ENCODE data around the gene TACSTD2.

The TACSTD2 gene

GRCh38 chr1:58581641-58582040, 4.6 kb upstream of the TACSTD2 start:
- H3K27me3 ChIP-seq (ENCODE audit: control insufficient read depth in 1 of 2, insufficient read depth in 2 of 2, low read length in 2 of 2) = peaks cover 1 to 15% of the 10 kb centered on the region in 2 donors
- no peak overlapping the region for H3K9ac ChIP-seq (ENCODE audit: low read depth in 1 of 2, low read length in 2 of 2)
- no peaks in the 10 kb centered on the region for H3K36me3 ChIP-seq (ENCODE audit: control insufficient read depth in 1 of 2, insufficient read depth in 2 of 2, low read length in 2 of 2)
- H3K4me3 ChIP-seq (ENCODE audit: low read depth in 1 of 2, low read length in 2 of 2) = no peak overlapping the region
- no peak overlapping the region for H3K27ac ChIP-seq (ENCODE audit: low read depth, low read length)
- H3K9me3 ChIP-seq (ENCODE audit: control insufficient read depth in 1 of 2, low read length in 2 of 2) = no peaks in the 10 kb centered on the region
- peaks cover 0 to 19% of the 10 kb centered on the region in 2 donors for H3K4me1 ChIP-seq (ENCODE audit: control insufficient read depth in 1 of 2, insufficient read depth in 2 of 2, low read length in 2 of 2)

- Histone ChIP-seq H3K4me1 (ENCODE audit: control insufficient read depth in 1 of 2, insufficient read depth in 2 of 2, low read length in 2 of 2) (peaks cover 0 to 25% of the 10 kb centered on the region in 2 donors), H3K9ac (ENCODE audit: low read depth in 1 of 2, low read length in 2 of 2) (no peak overlapping the region)
Observed at GRCh38 chr1:58580186-58580585, 3.1 kb upstream of the TACSTD2 start.

GRCh38 chr1:58577654-58578030, 590 bp upstream of the TACSTD2 start:
- Histone ChIP-seq H3K27ac (ENCODE audit: low read depth, low read length) (no peak overlapping the region), H3K9ac (ENCODE audit: low read depth in 1 of 2, low read length in 2 of 2) (peak overlapping the region in 1 of 2 donors; percentile 25), H3K27me3 (ENCODE audit: control insufficient read depth in 1 of 2, insufficient read depth in 2 of 2, low read length in 2 of 2) (peaks cover 15 to 20% of the 10 kb centered on the region in 2 donors)

More at GRCh38 chr1:58580186-58580585, 3.1 kb upstream of the TACSTD2 start:
- Histone ChIP-seq H3K27ac (ENCODE audit: low read depth, low read length) (no peak overlapping the region), H3K4me3 (ENCODE audit: low read depth in 1 of 2, low read length in 2 of 2) (no peak overlapping the region), H3K36me3 (ENCODE audit: control insufficient read depth in 1 of 2, insufficient read depth in 2 of 2, low read length in 2 of 2) (no peaks in the 10 kb centered on the region), H3K27me3 (ENCODE audit: control insufficient read depth in 1 of 2, insufficient read depth in 2 of 2, low read length in 2 of 2) (peaks cover 15 to 20% of the 10 kb centered on the region in 2 donors), H3K9me3 (ENCODE audit: control insufficient read depth in 1 of 2, low read length in 2 of 2) (no peaks in the 10 kb centered on the region)

GRCh38 chr1:58576325-58576726, 726 bp downstream of the TACSTD2 start:
- Histone ChIP-seq H3K4me1 (ENCODE audit: control insufficient read depth in 1 of 2, insufficient read depth in 2 of 2, low read length in 2 of 2) (peaks cover 10 to 19% of the 10 kb centered on the region in 2 donors), H3K27ac (ENCODE audit: low read depth, low read length) (no peak overlapping the region), H3K36me3 (ENCODE audit: control insufficient read depth in 1 of 2, insufficient read depth in 2 of 2, low read length in 2 of 2) (no peaks in the 10 kb centered on the region), H3K9ac (ENCODE audit: low read depth in 1 of 2, low read length in 2 of 2) (no peak overlapping the region), H3K27me3 (ENCODE audit: control insufficient read depth in 1 of 2, insufficient read depth in 2 of 2, low read length in 2 of 2) (peaks cover 15 to 25% of the 10 kb centered on the region in 2 donors), H3K9me3 (ENCODE audit: control insufficient read depth in 1 of 2, low read length in 2 of 2) (no peaks in the 10 kb centered on the region), H3K4me3 (ENCODE audit: low read depth in 1 of 2, low read length in 2 of 2) (peak overlapping the region; percentile 48 to 60)

More at GRCh38 chr1:58577654-58578030, 590 bp upstream of the TACSTD2 start:
- H3K36me3 ChIP-seq (ENCODE audit: control insufficient read depth in 1 of 2, insufficient read depth in 2 of 2, low read length in 2 of 2) = no peaks in the 10 kb centered on the region
- peaks cover 10 to 19% of the 10 kb centered on the region in 2 donors for H3K4me1 ChIP-seq (ENCODE audit: control insufficient read depth in 1 of 2, insufficient read depth in 2 of 2, low read length in 2 of 2)
- peak overlapping the region; percentile 48 to 60 for H3K4me3 ChIP-seq (ENCODE audit: low read depth in 1 of 2, low read length in 2 of 2)
- H3K9me3 ChIP-seq (ENCODE audit: control insufficient read depth in 1 of 2, low read length in 2 of 2) = no peaks in the 10 kb centered on the region

GRCh38 chr1:58575551-58576324, 1.3 kb downstream of the TACSTD2 start:
- Histone ChIP-seq H3K27ac (ENCODE audit: low read depth, low read length) (no peak overlapping the region), H3K9me3 (ENCODE audit: control insufficient read depth in 1 of 2, low read length in 2 of 2) (no peaks in the 10 kb centered on the region), H3K9ac (ENCODE audit: low read depth in 1 of 2, low read length in 2 of 2) (no peak overlapping the region), H3K36me3 (ENCODE audit: control insufficient read depth in 1 of 2, insufficient read depth in 2 of 2, low read length in 2 of 2) (no peaks in the 10 kb centered on the region), H3K4me3 (ENCODE audit: low read depth in 1 of 2, low read length in 2 of 2) (peak overlapping the region; percentile 48 to 60), H3K27me3 (ENCODE audit: control insufficient read depth in 1 of 2, insufficient read depth in 2 of 2, low read length in 2 of 2) (peaks cover 15 to 26% of the 10 kb centered on the region in 2 donors), H3K4me1 (ENCODE audit: control insufficient read depth in 1 of 2, insufficient read depth in 2 of 2, low read length in 2 of 2) (peaks cover 10 to 19% of the 10 kb centered on the region in 2 donors)

- H3K4me1 ChIP-seq (ENCODE audit: control insufficient read depth in 1 of 2, insufficient read depth in 2 of 2, low read length in 2 of 2) = peaks cover 10 to 24% of the 10 kb centered on the region in 2 donors
- no peak overlapping the region for H3K9ac ChIP-seq (ENCODE audit: low read depth in 1 of 2, low read length in 2 of 2)
- no peaks in the 10 kb centered on the region for H3K9me3 ChIP-seq (ENCODE audit: control insufficient read depth in 1 of 2, low read length in 2 of 2)
- H3K4me3 ChIP-seq (ENCODE audit: low read depth in 1 of 2, low read length in 2 of 2) = no peak overlapping the region
- peaks cover 15 to 26% of the 10 kb centered on the region in 2 donors for H3K27me3 ChIP-seq (ENCODE audit: control insufficient read depth in 1 of 2, insufficient read depth in 2 of 2, low read length in 2 of 2)
- no peaks in the 10 kb centered on the region for H3K36me3 ChIP-seq (ENCODE audit: control insufficient read depth in 1 of 2, insufficient read depth in 2 of 2, low read length in 2 of 2)
- H3K27ac ChIP-seq (ENCODE audit: low read depth, low read length) = no peak overlapping the region
Observed at GRCh38 chr1:58574816-58575215, 2.2 kb downstream of the TACSTD2 start.

- Histone ChIP-seq H3K9me3 (ENCODE audit: control insufficient read depth in 1 of 2, low read length in 2 of 2) (no peaks in the 10 kb centered on the region), H3K4me1 (ENCODE audit: control insufficient read depth in 1 of 2, insufficient read depth in 2 of 2, low read length in 2 of 2) (peaks cover 10 to 24% of the 10 kb centered on the region in 2 donors), H3K9ac (ENCODE audit: low read depth in 1 of 2, low read length in 2 of 2) (no peak overlapping the region), H3K36me3 (ENCODE audit: control insufficient read depth in 1 of 2, insufficient read depth in 2 of 2, low read length in 2 of 2) (no peaks in the 10 kb centered on the region), H3K27me3 (ENCODE audit: control insufficient read depth in 1 of 2, insufficient read depth in 2 of 2, low read length in 2 of 2) (peaks cover 15 to 26% of the 10 kb centered on the region in 2 donors), H3K27ac (ENCODE audit: low read depth, low read length) (no peak overlapping the region), H3K4me3 (ENCODE audit: low read depth in 1 of 2, low read length in 2 of 2) (no peak overlapping the region)
Observed at GRCh38 chr1:58573705-58574591, 3.1 kb downstream of the TACSTD2 start.

GRCh38 chr1:58573138-58573537, 3.9 kb downstream of the TACSTD2 start:
- no peaks in the 10 kb centered on the region for H3K36me3 ChIP-seq (ENCODE audit: control insufficient read depth in 1 of 2, insufficient read depth in 2 of 2, low read length in 2 of 2)
- H3K4me3 ChIP-seq (ENCODE audit: low read depth in 1 of 2, low read length in 2 of 2) = no peak overlapping the region

GRCh38 chr1:58572690-58573089, 4.4 kb downstream of the TACSTD2 start:
- peaks cover 10 to 21% of the 10 kb centered on the region in 2 donors for H3K4me1 ChIP-seq (ENCODE audit: control insufficient read depth in 1 of 2, insufficient read depth in 2 of 2, low read length in 2 of 2)
- no peaks in the 10 kb centered on the region for H3K9me3 ChIP-seq (ENCODE audit: control insufficient read depth in 1 of 2, low read length in 2 of 2)
- no peak overlapping the region for H3K27ac ChIP-seq (ENCODE audit: low read depth, low read length)
- no peak overlapping the region for H3K9ac ChIP-seq (ENCODE audit: low read depth in 1 of 2, low read length in 2 of 2)
- no peak overlapping the region for H3K4me3 ChIP-seq (ENCODE audit: low read depth in 1 of 2, low read length in 2 of 2)
- peaks cover 15 to 23% of the 10 kb centered on the region in 2 donors for H3K27me3 ChIP-seq (ENCODE audit: control insufficient read depth in 1 of 2, insufficient read depth in 2 of 2, low read length in 2 of 2)
- H3K36me3 ChIP-seq (ENCODE audit: control insufficient read depth in 1 of 2, insufficient read depth in 2 of 2, low read length in 2 of 2) = no peaks in the 10 kb centered on the region

More at GRCh38 chr1:58573138-58573537, 3.9 kb downstream of the TACSTD2 start:
- H3K9ac ChIP-seq (ENCODE audit: low read depth in 1 of 2, low read length in 2 of 2) = no peak overlapping the region
- peaks cover 10 to 24% of the 10 kb centered on the region in 2 donors for H3K4me1 ChIP-seq (ENCODE audit: control insufficient read depth in 1 of 2, insufficient read depth in 2 of 2, low read length in 2 of 2)
- no peaks in the 10 kb centered on the region for H3K9me3 ChIP-seq (ENCODE audit: control insufficient read depth in 1 of 2, low read length in 2 of 2)
- peaks cover 15 to 26% of the 10 kb centered on the region in 2 donors for H3K27me3 ChIP-seq (ENCODE audit: control insufficient read depth in 1 of 2, insufficient read depth in 2 of 2, low read length in 2 of 2)
- no peak overlapping the region for H3K27ac ChIP-seq (ENCODE audit: low read depth, low read length)

- H3K9ac ChIP-seq (ENCODE audit: low read depth in 1 of 2, low read length in 2 of 2) = no peak overlapping the region
- no peaks in the 10 kb centered on the region for H3K36me3 ChIP-seq (ENCODE audit: control insufficient read depth in 1 of 2, insufficient read depth in 2 of 2, low read length in 2 of 2)
- H3K27ac ChIP-seq (ENCODE audit: low read depth, low read length) = no peak overlapping the region
- H3K4me3 ChIP-seq (ENCODE audit: low read depth in 1 of 2, low read length in 2 of 2) = no peak overlapping the region
- H3K27me3 ChIP-seq (ENCODE audit: control insufficient read depth in 1 of 2, insufficient read depth in 2 of 2, low read length in 2 of 2) = peaks cover 14 to 18% of the 10 kb centered on the region in 2 donors
- no peaks in the 10 kb centered on the region for H3K9me3 ChIP-seq (ENCODE audit: control insufficient read depth in 1 of 2, low read length in 2 of 2)
- H3K4me1 ChIP-seq (ENCODE audit: control insufficient read depth in 1 of 2, insufficient read depth in 2 of 2, low read length in 2 of 2) = peaks cover 10 to 16% of the 10 kb centered on the region in 2 donors
Observed at GRCh38 chr1:58571616-58572015, 5.4 kb downstream of the TACSTD2 start.
